ENCODE results near the gene PEA15. TPM values are rescaled to one million over a fixed set of nuclear protein-coding genes. Genes with fewer than 3 reads are reported as not detected.

The PEA15 gene
- total and polyA plus RNA-seq, 10 of the 15 experiments (the other 5 are each of a cell fraction or from before 2014, with no cell fraction given), result 15.1 to 269 (median 65.6) TPM

- TF ChIP-seq RELB (IDR thresholded peaks at IDR 0.05; ENCODE audit: low read depth), result no peak
- TF ChIP-seq DPF2 (IDR thresholded peaks at IDR 0.05), result peak; percentile 52
- TF ChIP-seq BHLHE40 (IDR thresholded peaks at IDR 0.05; ENCODE audit: borderline replicate concordance in 1 of 2, low read depth in 2 of 2, low read length in 1 of 2), result peak in 1 of 2 experiments; percentile 26; a peak in 1 of 4 replicates
- no peak for TF ChIP-seq MLLT1 (IDR thresholded peaks at IDR 0.05)
- no peak for TF ChIP-seq SMAD1 (IDR thresholded peaks at IDR 0.05; ENCODE audit: low read depth, partially characterized antibody)
- no peak for TF ChIP-seq PAX8 (IDR thresholded peaks at IDR 0.05)
- no peak for TF ChIP-seq RFX5 (IDR thresholded peaks at IDR 0.05; ENCODE audit: low read depth, low read length)
- peak; percentile 40; the same call in 1 of the 2 replicates for TF ChIP-seq SIN3A (IDR thresholded peaks at IDR 0.05; ENCODE audit: low read depth, low read length)
- no peak for TF ChIP-seq YBX1 (IDR thresholded peaks at IDR 0.05)
- TF ChIP-seq NFXL1 (IDR thresholded peaks at IDR 0.05; ENCODE audit: borderline replicate concordance), result no peak
- peak; percentile 66; the same call in 1 of the 2 replicates for TF ChIP-seq POLR2A (IDR thresholded peaks at IDR 0.05; ENCODE audit: low read depth, low read length)
- no peak for TF ChIP-seq PBX3 (IDR thresholded peaks at IDR 0.05; ENCODE audit: insufficient replicate concordance, low read depth, low read length)
- TF ChIP-seq TARDBP (IDR thresholded peaks at IDR 0.05; ENCODE audit: borderline replicate concordance), result no peak
- no peak for TF ChIP-seq ZNF384 (IDR thresholded peaks at IDR 0.05; ENCODE audit: borderline replicate concordance, low read depth, low read length)
- TF ChIP-seq SREBF1 (IDR thresholded peaks at IDR 0.05; ENCODE audit: low read length), result no peak
- no peak for TF ChIP-seq SRF (IDR thresholded peaks at IDR 0.05; ENCODE audit: low read depth in 2 of 2, low read length in 2 of 2)
- TF ChIP-seq SPI1 (IDR thresholded peaks at IDR 0.05; ENCODE audit: borderline replicate concordance, insufficient read depth, low read depth, low read length), result no peak
Measured at GRCh38 chr1:160205242-160206035, at the start of gene PEA15 (continued).

Data from GM12878 (cell line).